GM23338 (cell line): ENCODE results near the gene PFKP.

Experiments used
- CTCF ChIP-seq, 2 experiments: fragments of 200-600 bp in 1 of 2; sonication (generic) in 1 of 2; conservative IDR thresholded peaks; 2 replicates each; pipeline versions ENCODE4 v1.5.1 to v1.6.1; 2016 to 2017; ENCODE audit warnings: antibody characterized with exemption in 2 of 2, low read depth in 2 of 2, mild to moderate bottlenecking in 2 of 2, moderate library complexity in 1 of 2
- EZH2phosphoT487 ChIP-seq: fragments of 200-600 bp; sonication (generic); IDR thresholded peaks from one replicate; pipeline ENCODE4 v1.8.1; 2018; ENCODE audit warnings: antibody characterized with exemption; ENCODE audit not compliant: unreplicated experiment

GRCh38 chr10:3178042-3178441 is 110.7 kb downstream of the PFKP start:
- TF ChIP-seq CTCF (conservative IDR thresholded peaks at IDR 0.05; ENCODE audit: low read depth in 2 of 2) (no peak), EZH2phosphoT487 (no peak)
